ENCODE results near the gene TAS1R3. TPM values are rescaled to one million over a fixed set of nuclear protein-coding genes. Genes with fewer than 3 reads are reported as not detected.

Gene TAS1R3
- total and polyA plus RNA-seq, 12 donors: 0.16 to 3.1 (median 0.37) TPM

DNA sequence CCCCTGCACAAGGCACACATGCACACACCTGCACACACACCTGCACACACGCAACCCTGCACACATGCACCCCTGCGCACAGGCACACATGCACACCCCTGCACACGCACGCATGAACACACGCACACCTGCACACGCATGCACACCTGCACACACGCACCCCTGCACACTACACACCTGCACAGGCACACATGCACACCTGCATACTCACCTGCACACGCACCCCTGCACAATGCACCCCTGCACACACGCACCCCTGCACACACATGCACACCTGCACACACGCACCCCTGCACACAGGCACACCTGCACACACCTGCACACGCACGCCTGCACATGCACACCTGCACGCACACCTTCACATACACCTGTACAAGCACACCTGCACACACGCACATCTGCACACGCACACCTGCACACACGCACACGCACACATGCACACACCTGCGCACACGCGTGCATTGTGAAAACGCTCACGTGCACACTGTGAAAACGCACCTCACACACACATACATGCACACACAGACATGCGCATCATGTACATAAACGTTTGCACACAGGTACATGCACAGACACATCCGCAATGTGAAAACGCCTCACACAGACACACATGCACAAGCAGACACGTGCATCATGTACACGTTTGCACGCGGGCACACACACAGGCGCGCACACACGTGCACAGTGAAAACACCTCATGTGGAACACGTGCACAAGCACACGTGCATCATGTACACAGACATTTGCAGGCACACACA is 9.9 kb downstream of the TAS1R3 start:
- Histone ChIP-seq H3K27me3 (no peaks in the 10 kb centered on the region), H3K27ac (no peak overlapping the region), H3K36me3 (peaks cover 0 to 54% (median 9%) of the 10 kb centered on the region in 9 donors), H3K4me1 (peaks cover 9 to 29% (median 23%) of the 10 kb centered on the region in 9 donors), H3K9me3 (no peaks in the 10 kb centered on the region), H3K4me3 (no peak overlapping the region)
- intact Hi-C loops (cut with DNase I): no loop called here
- ATAC-seq (no peak), DNase-seq (no peak)
- 93 to 95% methylated on average over 36 of the region's 36 CpGs for WGBS, 2 donors
- TF ChIP-seq, protein P1, sequence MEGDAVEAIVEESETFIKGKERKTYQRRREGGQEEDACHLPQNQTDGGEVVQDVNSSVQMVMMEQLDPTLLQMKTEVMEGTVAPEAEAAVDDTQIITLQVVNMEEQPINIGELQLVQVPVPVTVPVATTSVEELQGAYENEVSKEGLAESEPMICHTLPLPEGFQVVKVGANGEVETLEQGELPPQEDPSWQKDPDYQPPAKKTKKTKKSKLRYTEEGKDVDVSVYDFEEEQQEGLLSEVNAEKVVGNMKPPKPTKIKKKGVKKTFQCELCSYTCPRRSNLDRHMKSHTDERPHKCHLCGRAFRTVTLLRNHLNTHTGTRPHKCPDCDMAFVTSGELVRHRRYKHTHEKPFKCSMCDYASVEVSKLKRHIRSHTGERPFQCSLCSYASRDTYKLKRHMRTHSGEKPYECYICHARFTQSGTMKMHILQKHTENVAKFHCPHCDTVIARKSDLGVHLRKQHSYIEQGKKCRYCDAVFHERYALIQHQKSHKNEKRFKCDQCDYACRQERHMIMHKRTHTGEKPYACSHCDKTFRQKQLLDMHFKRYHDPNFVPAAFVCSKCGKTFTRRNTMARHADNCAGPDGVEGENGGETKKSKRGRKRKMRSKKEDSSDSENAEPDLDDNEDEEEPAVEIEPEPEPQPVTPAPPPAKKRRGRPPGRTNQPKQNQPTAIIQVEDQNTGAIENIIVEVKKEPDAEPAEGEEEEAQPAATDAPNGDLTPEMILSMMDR (IDR thresholded peaks at IDR 0.05): no peak

DNA sequence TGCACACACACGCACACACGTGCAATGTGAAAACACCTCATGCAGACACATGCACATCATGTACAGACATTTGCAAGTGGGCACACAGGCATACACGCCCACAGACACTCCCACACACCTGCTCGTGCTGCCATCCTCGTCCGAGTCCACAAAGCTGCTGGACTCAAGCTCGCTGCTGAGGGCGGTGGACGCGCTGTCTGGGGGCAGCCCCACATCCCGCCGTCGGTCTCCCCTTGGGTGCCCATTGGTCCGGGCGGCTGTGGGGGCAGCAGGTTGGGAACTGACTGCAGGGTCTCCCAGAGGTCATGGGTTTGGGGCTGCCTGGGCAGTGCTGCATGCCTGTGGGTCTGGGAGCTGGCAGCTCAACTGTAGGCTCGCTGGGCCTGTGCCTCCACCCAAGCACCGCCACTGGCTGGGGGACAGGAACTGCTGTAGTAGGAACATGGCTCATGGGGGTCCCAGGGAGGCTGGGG is 10.5 kb downstream of the TAS1R3 start:
- TF ChIP-seq, protein P1 (IDR thresholded peaks at IDR 0.05): no peak
- WGBS, 2 donors: 94 to 95% methylated on average over 17 of the region's 17 CpGs
- intact Hi-C loops (cut with DNase I): no loop called here
- DNase-seq (no peak), ATAC-seq (no peak)
- Histone ChIP-seq H3K36me3 (peaks cover 0 to 50% (median 9%) of the 10 kb centered on the region in 9 donors), H3K27ac (no peak overlapping the region), H3K27me3 (no peaks in the 10 kb centered on the region), H3K4me3 (no peak overlapping the region), H3K9me3 (no peaks in the 10 kb centered on the region), H3K4me1 (peaks cover 15 to 35% (median 29%) of the 10 kb centered on the region in 9 donors)

DNA sequence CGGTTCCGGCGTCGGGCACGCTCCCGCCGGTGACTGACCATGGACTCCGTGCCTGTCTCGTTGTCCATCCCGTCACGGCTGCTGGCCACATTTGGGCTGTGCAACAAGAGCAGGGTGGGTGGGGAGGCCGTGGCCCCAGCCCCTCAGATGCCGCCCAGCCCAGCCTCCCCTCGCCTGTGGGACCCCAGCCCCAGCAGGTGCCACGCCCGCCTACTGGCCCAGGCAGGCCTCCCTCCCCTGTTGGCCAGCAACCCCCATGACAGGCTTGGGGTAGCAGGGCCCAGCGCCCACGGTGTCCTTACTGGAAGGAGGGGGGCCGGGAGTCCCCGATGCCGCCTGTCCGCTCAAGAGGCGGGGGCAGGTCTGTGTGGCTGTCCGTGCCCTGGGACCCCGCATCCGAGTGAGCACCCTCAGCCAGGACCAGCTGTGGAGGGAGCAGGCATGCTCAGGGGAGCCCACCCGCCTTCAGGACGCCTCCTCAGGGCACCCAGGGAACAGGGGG is 11.0 kb downstream of the TAS1R3 start:
- Histone ChIP-seq H3K27me3 (no peaks in the 10 kb centered on the region), H3K27ac (no peak overlapping the region), H3K4me1 (peaks cover 17 to 40% (median 35%) of the 10 kb centered on the region in 9 donors), H3K36me3 (peaks cover 0 to 46% (median 9%) of the 10 kb centered on the region in 9 donors), H3K4me3 (no peak overlapping the region), H3K9me3 (no peaks in the 10 kb centered on the region)
- ATAC-seq (no peak), DNase-seq (no peak)
- intact Hi-C loops (cut with DNase I): no loop called here
- TF ChIP-seq, protein P1 (IDR thresholded peaks at IDR 0.05): no peak
- WGBS, 2 donors: 94 to 97% methylated on average over 21 to 28 of the region's 28 CpGs

DNA sequence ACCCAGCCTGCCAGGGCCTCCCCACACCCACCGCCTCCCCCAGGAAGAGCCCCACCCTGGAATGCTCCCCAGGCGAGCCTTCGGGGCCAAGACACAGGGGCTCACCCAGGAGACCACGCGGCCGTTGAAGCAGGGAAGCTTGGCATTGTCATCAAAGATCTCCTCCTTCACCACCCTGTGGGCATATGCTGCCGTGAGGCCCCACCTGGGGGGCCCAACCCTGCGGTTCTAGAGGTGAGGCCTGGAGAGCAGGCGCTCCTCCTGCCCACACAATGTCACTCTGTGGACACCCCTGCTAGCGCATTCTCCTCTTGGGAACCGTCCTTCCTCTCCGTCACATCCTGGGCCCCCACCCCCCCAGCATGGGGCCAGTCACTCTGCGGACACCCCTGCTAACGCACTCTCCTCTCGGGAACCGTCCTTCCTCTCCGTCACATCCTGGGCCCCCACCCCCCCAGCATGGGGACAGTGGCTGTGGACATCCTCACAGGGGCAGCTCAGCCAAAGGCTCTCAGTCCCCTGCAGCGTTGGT is 11.6 kb downstream of the TAS1R3 start:
- no peak for ATAC-seq
- no peaks in the 10 kb centered on the region for H3K27me3 ChIP-seq
- no peaks in the 10 kb centered on the region for H3K9me3 ChIP-seq
- TF ChIP-seq, protein P1 (IDR thresholded peaks at IDR 0.05): no peak
- 76 to 85% methylated on average over 18 of the region's 18 CpGs for WGBS, 2 donors
- no peak overlapping the region for H3K27ac ChIP-seq
- peaks cover 23 to 45% (median 40%) of the 10 kb centered on the region in 9 donors for H3K4me1 ChIP-seq
- intact Hi-C loops (cut with DNase I): no loop called here
- DNase-seq: no peak
- no peak overlapping the region for H3K4me3 ChIP-seq
- peaks cover 0 to 40% (median 9%) of the 10 kb centered on the region in 9 donors for H3K36me3 ChIP-seq
